GM13977 (cell line): ENCODE results near the gene MBP.
"Not testable (repeated sequence)": the region's sequence is repeated elsewhere in the genome, so short reads cannot be mapped to it uniquely, and the experiment has no call there.

Experiments
- DNase-seq: peaks from one replicate; pipeline ENCODE4 v3.0.0; 2012; ENCODE audit warnings: low spot score
- in situ Hi-C: fragments of 300-500 bp; cut with MboI; formaldehyde crosslinking; loops from one replicate; pipeline ENCODE4 v1.12.0; 2022; ENCODE audit warnings: low sequenced_read_pairs, low pct_unique_long_range_greater_than_20kb, mixed read lengths, inconsistent platforms; ENCODE audit not compliant: unreplicated experiment
- TF ChIP-seq, protein P1 (sequence below): IDR thresholded peaks from 2 replicates; pipeline ENCODE4 v1.5.1; 2012; ENCODE audit warnings: mild to moderate bottlenecking, control low read depth; ENCODE audit not compliant: insufficient read depth; ENCODE audit errors: extremely low read depth, missing control alignments

The MBP gene

GRCh38 chr18:76994086-76994654, 138.4 kb downstream of the MBP start:
- in situ Hi-C loops: no loop called here
- TF ChIP-seq, protein P1, sequence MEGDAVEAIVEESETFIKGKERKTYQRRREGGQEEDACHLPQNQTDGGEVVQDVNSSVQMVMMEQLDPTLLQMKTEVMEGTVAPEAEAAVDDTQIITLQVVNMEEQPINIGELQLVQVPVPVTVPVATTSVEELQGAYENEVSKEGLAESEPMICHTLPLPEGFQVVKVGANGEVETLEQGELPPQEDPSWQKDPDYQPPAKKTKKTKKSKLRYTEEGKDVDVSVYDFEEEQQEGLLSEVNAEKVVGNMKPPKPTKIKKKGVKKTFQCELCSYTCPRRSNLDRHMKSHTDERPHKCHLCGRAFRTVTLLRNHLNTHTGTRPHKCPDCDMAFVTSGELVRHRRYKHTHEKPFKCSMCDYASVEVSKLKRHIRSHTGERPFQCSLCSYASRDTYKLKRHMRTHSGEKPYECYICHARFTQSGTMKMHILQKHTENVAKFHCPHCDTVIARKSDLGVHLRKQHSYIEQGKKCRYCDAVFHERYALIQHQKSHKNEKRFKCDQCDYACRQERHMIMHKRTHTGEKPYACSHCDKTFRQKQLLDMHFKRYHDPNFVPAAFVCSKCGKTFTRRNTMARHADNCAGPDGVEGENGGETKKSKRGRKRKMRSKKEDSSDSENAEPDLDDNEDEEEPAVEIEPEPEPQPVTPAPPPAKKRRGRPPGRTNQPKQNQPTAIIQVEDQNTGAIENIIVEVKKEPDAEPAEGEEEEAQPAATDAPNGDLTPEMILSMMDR: no peak
- DNase-seq: no peak

GRCh38 chr18:76993573-76993972, 139.0 kb downstream of the MBP start:
- TF ChIP-seq, protein P1: no peak
- DNase-seq: no peak
- in situ Hi-C loops: no loop called here

GRCh38 chr18:76993085-76993382, 139.5 kb downstream of the MBP start:
- TF ChIP-seq, protein P1: no peak
- DNase-seq: no peak
- in situ Hi-C loops: no loop called here

- in situ Hi-C loops: no loop called here
- DNase-seq: no peak
- TF ChIP-seq, protein P1: no peak
Observed at GRCh38 chr18:76992226-76993084, 140.1 kb downstream of the MBP start.

DNA sequence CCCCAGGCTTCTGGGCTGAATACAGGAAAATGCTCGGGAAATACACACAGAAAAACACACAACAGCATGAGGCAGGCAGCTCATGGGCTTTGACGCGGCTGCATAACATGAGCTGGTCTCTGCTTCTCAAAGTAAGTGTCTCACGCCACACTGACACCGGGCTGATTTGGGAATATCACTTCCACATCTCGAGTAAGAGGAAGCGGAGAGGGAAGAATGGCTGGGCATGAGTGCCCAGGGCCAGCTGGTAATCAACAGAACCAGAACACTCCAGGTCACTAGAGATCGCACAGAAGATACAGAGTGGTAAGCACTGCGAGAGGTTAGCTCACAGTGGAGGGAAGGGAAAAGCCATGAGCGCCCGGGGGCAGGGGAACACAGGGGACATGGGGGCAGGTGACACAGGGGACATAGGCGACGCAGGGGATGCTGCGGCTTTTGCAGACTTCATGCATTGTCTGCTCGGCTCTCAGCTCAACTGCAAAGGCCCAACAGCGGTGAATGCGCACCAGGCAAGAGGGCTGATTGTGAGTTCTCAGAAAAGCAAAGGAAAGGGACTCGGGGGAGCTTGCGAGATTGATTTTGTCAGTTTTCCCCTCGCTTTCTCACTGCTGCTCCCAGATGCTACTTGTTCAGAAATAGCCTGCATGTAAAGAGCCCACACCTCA, 141.4 kb downstream of the MBP start:
- TF ChIP-seq, protein P1: no peak
- in situ Hi-C loops: no loop called here
- DNase-seq: no peak

DNA sequence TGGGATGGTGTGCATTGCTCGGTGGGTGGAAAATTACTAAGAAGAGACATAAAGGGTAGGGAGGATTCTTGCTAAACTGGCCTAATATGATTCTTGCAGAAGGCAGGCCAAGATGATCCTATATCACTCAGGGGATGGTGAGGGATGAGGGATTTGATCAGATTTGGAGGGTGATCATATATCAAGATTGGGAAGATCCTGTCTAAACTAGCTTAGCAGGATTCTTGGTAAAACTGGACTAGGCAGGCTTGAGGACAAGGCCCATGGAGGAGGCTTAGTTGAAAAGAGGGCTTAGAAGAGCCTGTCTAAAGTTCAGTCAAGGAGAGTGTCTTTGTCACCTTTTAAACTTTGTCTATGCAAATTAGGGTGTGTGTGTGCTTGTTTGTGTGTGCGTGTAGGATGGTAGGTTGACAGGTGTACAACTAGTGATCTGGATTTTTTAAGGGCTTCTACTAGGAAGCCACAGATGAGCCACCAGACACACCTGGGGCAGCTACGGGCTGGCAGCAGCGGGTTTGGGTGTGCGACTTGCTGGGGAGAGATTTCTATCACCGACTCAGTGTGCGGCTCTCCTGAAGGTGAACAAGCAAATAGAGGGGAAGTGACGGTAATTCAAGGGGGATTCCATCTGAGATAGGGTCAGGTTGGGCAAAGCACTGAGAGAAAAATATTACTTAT, 142.1 kb downstream of the MBP start:
- DNase-seq, in situ Hi-C loops: not testable (repeated sequence)
